Liver (tissue), 2 donors: ENCODE measurements around the gene ADIRF.

Experiments used
- CTCF ChIP-seq: fragments of 150-350 bp; IDR thresholded peaks from 2 replicates; pipeline ENCODE4 v1.5.1; 2017; ENCODE audit warnings: improper control_type of control experiment, low read depth, low read length; ENCODE audit not compliant: missing input control
- FOXA1 ChIP-seq: IDR thresholded peaks from 2 replicates; pipeline ENCODE4 v1.6.1; 2016; ENCODE audit warnings: antibody characterized with exemption
- REST ChIP-seq: IDR thresholded peaks from 2 replicates; pipeline ENCODE4 v1.6.1; 2016; ENCODE audit warnings: antibody characterized with exemption, mild to moderate bottlenecking
- donor health status: healthy.

DNA sequence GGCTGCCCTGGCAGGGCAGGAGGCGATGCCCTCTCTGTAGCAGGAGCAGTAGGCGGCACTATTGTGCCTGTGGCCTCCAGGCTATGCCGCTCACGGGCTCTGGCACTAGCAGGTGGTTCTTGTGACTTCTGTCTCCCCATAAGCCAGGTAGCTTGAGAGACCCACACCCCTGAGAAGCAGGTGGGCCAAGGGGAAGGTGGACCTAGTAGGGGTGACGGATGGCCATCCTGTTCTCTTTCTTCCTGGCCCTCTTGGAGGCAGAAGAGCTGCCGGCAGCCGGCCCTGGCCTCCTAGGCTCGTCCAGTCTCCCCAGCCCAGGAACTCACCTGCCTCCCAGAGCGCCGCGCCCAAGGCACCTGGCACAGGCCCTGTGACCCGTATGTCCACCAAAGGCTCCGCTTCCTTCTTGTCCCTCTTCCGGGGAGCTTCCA lies 26.3 kb upstream of the ADIRF start:
- no peak for TF ChIP-seq CTCF
- TF ChIP-seq REST, result no peak
- no peak for TF ChIP-seq FOXA1
